T-cell (primary cell): Measurements from ENCODE around the gene RFNG. TPM values are rescaled to one million over a fixed set of nuclear protein-coding genes. Genes with fewer than 3 reads are reported as not detected.

Source experiments
- ATAC-seq, 4 experiments: fragments of 200-7000 bp in 3 of 4; fragments of 150-1000 bp in 1 of 4; cut with Tn5 transposase; replicated peaks in 1 of 4; 1 replicate in 3 of 4; 2 replicates in 1 of 4; pipeline ENCODE4 v1.10.0; 2021; ENCODE audit warnings: moderate library complexity in 3 of 4, mild to moderate bottlenecking in 2 of 4, moderate number of reproducible peaks in 1 of 4
- CTCF ChIA-PET, 2 donors: fragments of 300-600 bp; sonication (Branson Sonifier 250); formaldehyde crosslinking; loops; one replicate each; lab custom pipeline; 2022; ENCODE audit warnings: antibody characterized with exemption in 2 of 2; lab: Charles Lee
- POLR2A ChIA-PET, 2 donors: fragments of 300-600 bp; sonication (Branson Sonifier 250); formaldehyde crosslinking; loops; one replicate each; lab custom pipeline; 2022; ENCODE audit warnings: antibody characterized with exemption in 2 of 2; lab: Charles Lee
- DNase-seq, 35 experiments: peaks; one replicate each; pipeline versions ENCODE4 v3.0.0 to v3.0.0-alpha.2; 2013 to 2023
- H3K27ac ChIP-seq: one replicate; pipeline ENCODE4 v1.5.1; 2013; ENCODE audit warnings: low read length
- H3K27me3 ChIP-seq, 2 experiments: replicated peaks in 1 of 2; 1 replicate in 1 of 2; 2 replicates in 1 of 2; pipeline versions ENCODE4 v1.6.1 to v1.7.0; 2013; ENCODE audit warnings: low read length in 1 of 2, mixed read lengths in 1 of 2; ENCODE audit not compliant: control insufficient read depth in 2 of 2, insufficient read depth in 2 of 2; ENCODE audit errors: extremely low read depth in 1 of 2
- H3K36me3 ChIP-seq, 2 donors: 1 replicate in 1 of 2; 2 replicates in 1 of 2; pipeline versions ENCODE4 v1.6.1 to v1.7.0; 2013; ENCODE audit warnings: low read length in 1 of 2; ENCODE audit not compliant: control insufficient read depth in 2 of 2, insufficient read depth in 1 of 2; ENCODE audit errors: extremely low read depth in 1 of 2
- H3K4me1 ChIP-seq, 2 experiments: 1 replicate in 1 of 2; 2 replicates in 1 of 2; pipeline versions ENCODE4 v1.6.1 to v1.7.0; 2013; ENCODE audit warnings: low read length in 2 of 2, mixed read lengths in 1 of 2; ENCODE audit not compliant: insufficient read depth in 2 of 2, control insufficient read depth in 1 of 2; ENCODE audit errors: extremely low read depth in 1 of 2
- H3K4me3 ChIP-seq, 2 donors: 1 replicate in 1 of 2; 2 replicates in 1 of 2; pipeline versions ENCODE4 v1.5.1 to v1.7.0; 2013; ENCODE audit warnings: mild to moderate bottlenecking in 2 of 2, low read length in 1 of 2, moderate library complexity in 1 of 2; ENCODE audit not compliant: control insufficient read depth in 1 of 2; ENCODE audit errors: extremely low read depth in 1 of 2
- H3K9me3 ChIP-seq: 2 replicates; pipeline ENCODE4 v1.7.0; 2013
- H3K27ac Mint-ChIP-seq, 2 donors: one replicate each; pipeline ENCODE4 v1.8.0; 2020 to 2021; ENCODE audit warnings: mild to moderate bottlenecking in 2 of 2, mixed read lengths in 2 of 2
- H3K27me3 Mint-ChIP-seq, 2 donors: one replicate each; pipeline ENCODE4 v1.8.0; 2021 to 2022; ENCODE audit warnings: mixed read lengths in 2 of 2
- H3K36me3 Mint-ChIP-seq: one replicate; pipeline ENCODE4 v1.8.0; 2021; ENCODE audit warnings: mixed read lengths
- H3K4me1 Mint-ChIP-seq, 3 donors: one replicate each; pipeline ENCODE4 v1.8.0; 2020 to 2022; ENCODE audit warnings: mixed read lengths in 3 of 3, mild to moderate bottlenecking in 1 of 3
- H3K4me3 Mint-ChIP-seq, 3 donors: one replicate each; pipeline ENCODE4 v1.8.0; 2020 to 2022; ENCODE audit warnings: mild to moderate bottlenecking in 3 of 3, mixed read lengths in 3 of 3, moderate library complexity in 3 of 3
- H3K9me3 Mint-ChIP-seq, 3 donors: one replicate each; pipeline ENCODE4 v1.8.0; 2020 to 2022; ENCODE audit warnings: mixed read lengths in 3 of 3
- WGBS: methylation state at CpG from one replicate; pipeline ENCODE4 v1.1.5; 2013; ENCODE audit warnings: missing lambda C conversion rate; ENCODE audit not compliant: insufficient coverage; 5-methylcytosine and 5-hydroxymethylcytosine counted together
- total RNA-seq, 35 experiments: library from RNA in 6 of 35; stranded (reverse) in 6 of 35; fragments of 120-200 nt in 1 of 35; gene quantifications; one replicate each; pipeline versions ENCODE4 v1.2.1 to v1.2.4 and lab custom pipeline; 2013 to 2026

Gene RFNG
- total RNA-seq, 5 donors from 2014 or later (not counting 1 experiment from before 2014, with no cell fraction given), result 31.5 to 38.6 (median 35.2) TPM

DNA sequence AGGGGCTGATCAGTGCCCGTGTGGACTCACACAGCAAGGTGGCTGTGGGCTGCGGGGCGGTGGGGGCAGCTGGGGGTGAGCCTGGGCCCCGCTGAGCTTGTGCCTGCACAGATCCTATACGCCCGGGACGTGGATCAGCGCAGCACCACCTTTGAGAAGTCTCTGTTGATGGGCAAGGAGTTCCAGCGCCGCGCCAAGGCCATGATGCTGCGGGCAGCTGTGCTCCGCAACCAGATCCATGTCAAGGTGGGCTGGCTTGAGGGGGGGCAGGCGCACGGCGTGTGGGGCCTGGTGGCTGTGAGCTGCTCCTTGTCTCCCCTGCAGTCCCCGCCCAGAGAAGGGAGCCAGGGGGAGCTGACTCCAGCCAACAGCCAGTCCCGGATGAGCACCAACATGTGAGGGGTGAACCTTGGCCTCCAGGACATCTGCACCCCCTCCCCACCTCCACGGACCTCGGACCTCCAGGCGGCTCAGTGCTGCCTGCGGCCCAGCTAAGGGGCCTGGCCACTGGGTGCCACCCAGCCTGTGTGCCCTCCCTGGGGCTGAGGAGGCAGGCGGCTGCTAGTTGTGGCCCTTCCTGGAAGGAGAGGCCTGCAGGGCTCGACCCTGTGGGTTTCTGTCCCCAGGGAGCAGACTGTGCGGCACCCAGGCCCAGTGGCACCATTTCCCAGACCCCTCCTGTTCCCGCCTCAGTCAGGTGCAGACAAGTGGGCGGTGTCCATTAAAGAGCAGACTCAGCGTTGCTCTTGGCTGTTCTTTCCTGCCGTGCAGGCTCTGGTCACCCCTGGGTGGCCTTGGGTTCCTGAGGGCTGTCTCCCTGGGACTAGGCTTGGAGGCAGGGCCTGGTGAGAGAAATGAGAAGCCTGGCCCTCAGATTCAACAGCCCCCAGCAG is 5.4 kb upstream of the RFNG start:
- ChIA-PET POLR2A (no interaction called here), CTCF (no interaction called here)
- no peak overlapping the region for H3K4me3 Mint-ChIP-seq
- H3K36me3 Mint-ChIP-seq, result peaks cover 7% of the 10 kb centered on the region
- Histone ChIP-seq H3K4me3 (no peak overlapping the region), H3K36me3 (peaks cover 14 to 71% of the 10 kb centered on the region in 2 donors), H3K27me3 (no peaks in the 10 kb centered on the region), H3K9me3 (no peaks in the 10 kb centered on the region), H3K27ac (no peak overlapping the region), H3K4me1 (peaks cover 9 to 26% of the 10 kb centered on the region in 2 experiments)
- DNase-seq (no peak), ATAC-seq (no peak)
- H3K4me1 Mint-ChIP-seq, result peaks cover 0 to 15% (median 8%) of the 10 kb centered on the region in 3 donors
- H3K27me3 Mint-ChIP-seq, result no peaks in the 10 kb centered on the region
- WGBS, result 94% methylated on average over 23 of the region's 29 CpGs
- H3K9me3 Mint-ChIP-seq, result no peaks in the 10 kb centered on the region
- no peak overlapping the region for H3K27ac Mint-ChIP-seq

DNA sequence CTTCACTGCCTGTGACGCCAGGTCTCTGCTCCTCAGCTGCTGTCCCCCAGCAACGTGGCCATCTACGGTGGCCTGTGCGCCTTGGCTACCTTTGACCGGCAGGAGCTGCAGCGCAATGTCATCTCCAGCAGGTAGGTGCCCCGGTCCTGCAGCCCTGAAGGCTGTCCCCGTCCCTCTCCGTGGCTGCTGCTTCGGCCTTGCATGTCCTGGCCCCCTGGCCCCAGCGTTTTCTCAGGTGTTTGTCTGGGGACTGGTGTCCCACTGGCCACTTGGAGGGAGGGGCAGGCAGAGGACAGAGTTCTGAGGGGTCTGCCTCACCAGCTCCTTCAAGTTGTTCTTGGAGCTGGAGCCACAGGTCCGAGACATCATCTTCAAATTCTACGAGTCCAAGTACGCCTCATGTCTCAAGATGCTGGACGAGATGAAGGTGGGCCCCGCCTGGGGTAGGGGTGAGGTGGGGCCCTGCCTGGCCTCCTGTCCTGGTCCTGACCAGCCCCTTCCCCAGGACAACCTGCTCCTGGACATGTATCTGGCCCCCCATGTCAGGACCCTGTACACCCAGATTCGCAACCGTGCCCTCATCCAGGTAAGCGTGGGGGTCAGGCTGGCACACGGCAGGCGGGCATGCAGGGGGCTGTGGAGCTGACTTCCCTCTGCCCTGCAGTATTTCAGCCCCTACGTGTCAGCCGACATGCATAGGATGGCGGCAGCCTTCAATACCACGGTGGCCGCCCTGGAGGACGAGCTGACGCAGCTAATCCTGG is 4.5 kb upstream of the RFNG start:
- 97% methylated on average over 23 of the region's 28 CpGs for WGBS
- no peaks in the 10 kb centered on the region for H3K27me3 ChIP-seq
- ChIA-PET CTCF (interaction anchor here in 1 of 2 donors (0.6 kb wide), 1 partner anchor 244 kb away, joined by 3 read pairs; no protein-coding TSS in a partner anchor), POLR2A (interaction anchor here in 1 of 2 donors (0.6 kb wide), 1 partner anchor 70 kb away, joined by 3 read pairs; no protein-coding TSS in a partner anchor)
- DNase-seq (no peak), ATAC-seq (no peak)
- Mint-ChIP-seq H3K9me3 (no peaks in the 10 kb centered on the region), H3K4me1 (peaks cover 0 to 15% (median 8%) of the 10 kb centered on the region in 3 donors), H3K36me3 (peaks cover 7% of the 10 kb centered on the region), H3K27ac (no peak overlapping the region), H3K27me3 (no peaks in the 10 kb centered on the region), H3K4me3 (no peak overlapping the region)
- H3K9me3 ChIP-seq, result no peaks in the 10 kb centered on the region
- H3K4me1 ChIP-seq, result peaks cover 9 to 26% of the 10 kb centered on the region in 2 experiments
- peaks cover 14 to 65% of the 10 kb centered on the region in 2 donors for H3K36me3 ChIP-seq
- H3K27ac ChIP-seq, result no peak overlapping the region
- H3K4me3 ChIP-seq, result no peak overlapping the region

DNA sequence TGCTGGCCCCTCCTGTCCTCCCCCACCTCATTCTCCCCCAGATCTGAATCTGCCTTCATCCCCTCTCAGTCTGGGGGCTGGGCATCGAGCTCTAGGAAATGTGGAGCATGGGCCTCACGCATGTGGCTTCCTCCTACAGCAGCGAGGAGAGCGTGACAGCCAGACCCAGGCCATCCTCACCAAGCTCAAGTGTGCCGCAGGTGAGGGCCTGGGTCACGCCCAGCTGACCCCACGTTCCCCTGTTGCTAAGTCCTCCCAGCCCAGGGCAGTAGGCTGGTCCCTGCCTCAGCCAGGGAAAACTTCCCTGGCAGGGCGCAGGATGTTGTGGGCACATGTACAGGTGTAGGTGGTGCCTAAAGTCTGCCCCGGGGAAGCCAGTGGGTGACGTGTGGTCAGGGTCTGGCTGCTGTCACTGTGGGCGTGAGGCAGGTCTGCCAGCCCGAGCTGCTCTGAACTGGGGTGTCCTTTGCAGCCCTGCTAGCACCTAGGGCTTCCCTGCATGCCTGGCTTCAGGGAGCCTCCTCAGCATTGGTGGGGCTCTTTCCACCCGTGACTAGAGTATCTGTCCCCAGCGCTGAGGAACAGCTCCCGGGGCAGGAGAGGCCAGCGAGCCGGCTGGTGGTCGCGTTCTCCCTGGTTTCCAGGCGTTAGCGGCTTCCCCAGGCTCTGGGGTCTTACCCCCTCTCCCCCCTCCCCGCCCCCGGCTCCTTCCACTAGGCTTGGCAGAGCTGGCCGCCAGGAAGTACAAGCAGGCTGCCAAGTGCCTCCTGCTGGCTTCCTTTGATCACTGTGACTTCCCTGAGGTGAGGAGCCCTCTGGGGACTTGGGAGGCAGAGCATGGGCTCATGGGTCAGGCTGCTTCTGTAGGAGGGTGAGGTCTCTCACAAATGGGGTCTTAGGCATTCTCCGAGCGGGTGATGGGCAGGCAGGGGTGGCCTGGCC is 3.7 kb upstream of the RFNG start:
- CTCF ChIA-PET, result interaction anchor here in 1 of 2 donors (0.6 kb wide), 1 partner anchor 245 kb away, joined by 3 read pairs; no protein-coding TSS in a partner anchor
- Mint-ChIP-seq H3K27me3 (no peaks in the 10 kb centered on the region), H3K4me3 (peak overlapping the region; percentile 9 to 61 (median 15)), H3K9me3 (no peaks in the 10 kb centered on the region), H3K36me3 (peaks cover 7% of the 10 kb centered on the region), H3K4me1 (peaks cover 5 to 22% (median 15%) of the 10 kb centered on the region in 3 donors), H3K27ac (no peak overlapping the region)
- 85% methylated on average over 18 of the region's 26 CpGs for WGBS
- Histone ChIP-seq H3K36me3 (peaks cover 14 to 57% of the 10 kb centered on the region in 2 donors), H3K4me3 (no peak overlapping the region), H3K27me3 (no peaks in the 10 kb centered on the region), H3K4me1 (peaks cover 9 to 35% of the 10 kb centered on the region in 2 experiments), H3K27ac (no peak overlapping the region), H3K9me3 (no peaks in the 10 kb centered on the region)
- ATAC-seq (no peak), DNase-seq (no peak)
- POLR2A ChIA-PET, result interaction anchor here in 1 of 2 donors (0.6 kb wide), 1 partner anchor 71 kb away, joined by 3 read pairs; no protein-coding TSS in a partner anchor

DNA sequence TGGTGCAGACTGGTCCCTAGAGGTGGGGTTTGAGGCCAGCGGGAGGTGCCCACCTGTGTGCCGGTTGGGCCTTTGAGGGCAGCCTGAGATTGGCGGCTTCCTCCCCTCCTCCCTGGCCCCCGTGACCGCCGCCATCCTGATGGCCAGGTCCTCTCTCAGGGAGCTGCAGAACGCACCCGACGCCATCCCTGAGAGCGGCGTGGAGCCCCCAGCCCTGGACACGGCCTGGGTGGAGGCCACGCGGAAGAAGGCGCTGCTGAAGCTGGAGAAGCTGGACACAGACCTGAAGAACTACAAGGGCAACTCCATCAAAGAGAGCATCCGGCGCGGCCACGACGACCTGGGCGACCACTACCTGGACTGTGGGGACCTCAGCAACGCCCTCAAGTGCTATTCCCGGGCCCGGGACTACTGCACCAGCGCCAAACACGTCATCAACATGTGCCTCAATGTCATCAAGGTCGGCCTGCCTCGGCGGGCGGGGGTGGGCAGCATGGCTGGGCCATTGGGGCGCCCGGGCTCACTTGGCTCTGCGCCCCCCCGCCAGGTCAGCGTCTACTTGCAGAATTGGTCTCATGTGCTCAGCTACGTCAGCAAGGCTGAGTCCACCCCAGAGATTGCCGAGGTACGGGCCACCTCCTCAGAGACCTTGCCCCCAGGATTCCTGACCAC is 2.9 kb upstream of the RFNG start:
- Mint-ChIP-seq H3K4me1 (peaks cover 5 to 24% (median 18%) of the 10 kb centered on the region in 3 donors), H3K27ac (no peak overlapping the region), H3K4me3 (peak overlapping the region; percentile 9 to 66 (median 61)), H3K9me3 (no peaks in the 10 kb centered on the region), H3K36me3 (peaks cover 3% of the 10 kb centered on the region), H3K27me3 (no peaks in the 10 kb centered on the region)
- 95% methylated on average over 38 of the region's 38 CpGs for WGBS
- POLR2A ChIA-PET, result no interaction called here
- DNase-seq (no peak), ATAC-seq (no peak)
- Histone ChIP-seq H3K9me3 (no peaks in the 10 kb centered on the region), H3K27me3 (no peaks in the 10 kb centered on the region), H3K4me1 (peaks cover 9 to 42% of the 10 kb centered on the region in 2 experiments), H3K36me3 (peaks cover 12 to 49% of the 10 kb centered on the region in 2 donors), H3K27ac (no peak overlapping the region), H3K4me3 (no peak overlapping the region)
- CTCF ChIA-PET, result no interaction called here

DNA sequence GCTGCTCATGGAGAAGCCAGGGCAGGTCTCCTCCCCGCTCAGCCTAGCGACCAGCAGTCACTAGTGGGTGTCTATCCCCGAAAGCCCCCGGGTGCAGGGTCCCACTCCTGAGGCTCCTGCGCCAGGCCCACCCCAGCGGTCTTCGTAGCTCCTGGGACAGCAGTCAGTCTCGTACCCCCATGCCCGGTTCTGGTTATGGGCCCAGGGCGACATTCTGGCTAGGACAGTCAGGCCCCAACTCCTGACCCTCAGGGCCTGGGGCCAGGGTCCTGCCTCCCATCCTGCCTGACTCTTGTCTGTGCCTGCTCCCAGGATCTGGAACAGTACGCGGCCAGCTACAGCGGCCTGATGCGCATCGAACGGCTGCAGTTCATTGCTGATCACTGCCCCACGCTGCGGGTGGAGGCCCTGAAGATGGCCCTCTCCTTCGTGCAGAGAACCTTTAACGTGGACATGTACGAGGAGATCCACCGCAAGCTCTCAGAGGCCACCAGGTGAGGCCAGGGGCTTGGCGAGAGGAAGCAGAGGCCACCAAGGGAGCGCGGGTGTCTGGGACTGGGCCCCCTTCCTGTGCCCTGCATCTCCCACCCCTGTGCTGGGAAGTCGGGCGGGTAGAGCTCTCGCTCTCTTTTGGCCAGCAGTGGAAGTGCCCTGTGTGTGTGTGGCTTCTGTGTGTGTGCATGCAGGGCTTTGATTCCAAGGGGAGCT is 2.1 kb upstream of the RFNG start:
- no peak overlapping the region for H3K27ac ChIP-seq
- peak overlapping the region in 1 of 2 donors; percentile 48 for H3K27ac Mint-ChIP-seq
- no peaks in the 10 kb centered on the region for H3K9me3 ChIP-seq
- peaks cover 4 to 45% of the 10 kb centered on the region in 2 donors for H3K36me3 ChIP-seq
- ChIA-PET CTCF (no interaction called here), POLR2A (no interaction called here)
- WGBS, result 93% methylated on average over 27 of the region's 28 CpGs
- H3K4me3 ChIP-seq, result no peak overlapping the region
- H3K4me1 ChIP-seq, result peaks cover 9 to 45% of the 10 kb centered on the region in 2 experiments
- peak overlapping the region; percentile 66 to 82 (median 79) for H3K4me3 Mint-ChIP-seq
- ATAC-seq (no peak), DNase-seq (no peak)
- no peaks in the 10 kb centered on the region for H3K27me3 ChIP-seq
- H3K9me3 Mint-ChIP-seq, result no peaks in the 10 kb centered on the region
- H3K27me3 Mint-ChIP-seq, result no peaks in the 10 kb centered on the region
- peaks cover 3% of the 10 kb centered on the region for H3K36me3 Mint-ChIP-seq
- peaks cover 5 to 26% (median 18%) of the 10 kb centered on the region in 3 donors for H3K4me1 Mint-ChIP-seq
